Transverse colon (tissue), 4 donors: ENCODE results near the gene NOTO. TPM values are rescaled to one million over a fixed set of nuclear protein-coding genes. Genes with fewer than 3 reads are reported as not detected.

Experiments
- DNase-seq: peaks from one replicate; pipeline ENCODE4 v3.0.0-alpha.2; 2019
- H3K27ac ChIP-seq, 4 donors: fragments of 200-600 bp; sonication (generic); 2 replicates each; pipeline ENCODE4 v1.5.1; 2016 to 2018; ENCODE audit warnings: inconsistent platforms in 4 of 4
- H3K27me3 ChIP-seq: fragments of 200-600 bp; sonication (generic); 2 replicates; pipeline ENCODE4 v1.5.1; 2017; ENCODE audit warnings: inconsistent platforms
- H3K36me3 ChIP-seq, 4 donors: fragments of 200-600 bp; sonication (generic); 2 replicates each; pipeline ENCODE4 v1.5.1; 2017 to 2019; ENCODE audit warnings: inconsistent platforms in 4 of 4
- H3K4me1 ChIP-seq, 4 donors: fragments of 200-600 bp; sonication (generic); 2 replicates each; pipeline ENCODE4 v1.5.1; 2017 to 2020; ENCODE audit warnings: inconsistent platforms in 4 of 4
- H3K4me3 ChIP-seq, 4 donors: fragments of 200-600 bp; sonication (generic); 1 replicate in 1 of 4; 2 replicates in 3 of 4; pipeline versions ENCODE4 v1.5.1 to v1.6.1; 2017 to 2019; ENCODE audit warnings: inconsistent platforms in 4 of 4
- H3K9me3 ChIP-seq, 2 donors: fragments of 200-600 bp; sonication (generic); 2 replicates each; pipeline ENCODE4 v1.5.1; 2017 to 2019; ENCODE audit warnings: inconsistent platforms in 2 of 2
- EP300 ChIP-seq: sonication (generic); formaldehyde crosslinking; IDR thresholded peaks from one replicate; pipeline ENCODE4 v1.6.1; 2017; ENCODE audit warnings: antibody characterized with exemption, low read depth
- POLR2A ChIP-seq: fragments of 450-650 bp; IDR thresholded peaks from one replicate; pipeline ENCODE4 v1.6.1; 2016; ENCODE audit warnings: antibody characterized with exemption, mild to moderate bottlenecking, moderate library complexity
- POLR2AphosphoS5 ChIP-seq, 3 donors: sonication (generic); formaldehyde crosslinking; IDR thresholded peaks; one replicate each; pipeline ENCODE4 v1.6.1; 2016; ENCODE audit warnings: antibody characterized with exemption in 3 of 3
- WGBS, 2 donors: methylation state at CpG; one replicate each; pipeline ENCODE4 v1.1.5; 2018; ENCODE audit warnings: low coverage in 1 of 2; 5-methylcytosine and 5-hydroxymethylcytosine counted together
- in situ Hi-C, 4 donors: fragments of 200-750 bp; cut with MboI; loops; one replicate each; pipeline versions ENCODE4 v1.15.0 to v1.15.1; 2017; ENCODE audit warnings: low sequenced_read_pairs in 3 of 4, low pct_ligation_motif_present in 1 of 4, low pct_unique_long_range_greater_than_20kb in 1 of 4
- intact Hi-C: fragments of 100-400 bp; cut with DNase I; formaldehyde crosslinking; loops from one replicate; pipeline ENCODE4 v1.15.1; 2023; ENCODE audit warnings: low total_unique reads
- total RNA-seq, 4 donors: library from RNA; depleted of rRNA; stranded (reverse); fragments of >200 nt; gene quantifications; one replicate each; pipeline ENCODE4 v1.1.0, GENCODE V29; 2016
- TF ChIP-seq, protein P1 (sequence below), 5 experiments: fragments of 200-600 bp in 3 of 5; fragments of 450-650 bp in 2 of 5; sonication (generic) in 3 of 5; IDR thresholded peaks; 1 replicate in 2 of 5; 2 replicates in 3 of 5; pipeline ENCODE4 v1.5.1; 2016 to 2017; ENCODE audit warnings: antibody characterized with exemption in 5 of 5, inconsistent platforms in 3 of 5, mild to moderate bottlenecking in 2 of 5, moderate library complexity in 1 of 5

NOTO gene
- total RNA-seq, 4 donors from 2014 or later, result not detected

DNA sequence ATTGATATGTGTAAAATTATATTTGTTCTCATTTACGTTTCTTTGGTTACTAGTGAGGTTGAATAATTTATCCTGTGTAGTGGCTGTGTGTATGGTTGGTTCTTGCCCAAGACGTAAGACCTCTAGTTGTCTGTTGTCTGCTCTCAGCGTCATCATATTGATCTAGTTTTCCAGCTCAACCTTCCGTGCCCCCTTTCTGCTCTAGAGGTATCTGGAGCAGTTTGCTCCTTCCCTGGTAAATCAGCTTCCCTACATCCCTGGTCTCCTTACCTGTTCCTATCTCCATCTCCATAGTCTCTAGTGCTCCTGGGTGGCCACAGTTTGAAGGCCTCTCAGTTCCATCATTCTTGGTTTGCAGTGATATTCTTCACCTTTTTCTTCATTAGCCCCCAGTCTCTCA lies 12.9 kb downstream of the NOTO start:
- peak overlapping the region in 1 of 4 donors; percentile 95 for H3K4me3 ChIP-seq
- H3K4me1 ChIP-seq, result peaks cover 0 to 30% (median 21%) of the 10 kb centered on the region in 4 donors
- no peaks in the 10 kb centered on the region for H3K27me3 ChIP-seq
- DNase-seq, result no peak
- in situ Hi-C loops (no loop called here), intact Hi-C loops (no loop called here)
- peak overlapping the region in 1 of 4 donors; percentile 68 for H3K27ac ChIP-seq
- 68 to 78% methylated on average over 4 of the region's 4 CpGs for WGBS, 2 donors
- no peaks in the 10 kb centered on the region for H3K9me3 ChIP-seq
- TF ChIP-seq POLR2AphosphoS5 (IDR thresholded peaks at IDR 0.05), result no peak
- TF ChIP-seq EP300, result no peak
- no peak for TF ChIP-seq POLR2A
- TF ChIP-seq, protein P1, sequence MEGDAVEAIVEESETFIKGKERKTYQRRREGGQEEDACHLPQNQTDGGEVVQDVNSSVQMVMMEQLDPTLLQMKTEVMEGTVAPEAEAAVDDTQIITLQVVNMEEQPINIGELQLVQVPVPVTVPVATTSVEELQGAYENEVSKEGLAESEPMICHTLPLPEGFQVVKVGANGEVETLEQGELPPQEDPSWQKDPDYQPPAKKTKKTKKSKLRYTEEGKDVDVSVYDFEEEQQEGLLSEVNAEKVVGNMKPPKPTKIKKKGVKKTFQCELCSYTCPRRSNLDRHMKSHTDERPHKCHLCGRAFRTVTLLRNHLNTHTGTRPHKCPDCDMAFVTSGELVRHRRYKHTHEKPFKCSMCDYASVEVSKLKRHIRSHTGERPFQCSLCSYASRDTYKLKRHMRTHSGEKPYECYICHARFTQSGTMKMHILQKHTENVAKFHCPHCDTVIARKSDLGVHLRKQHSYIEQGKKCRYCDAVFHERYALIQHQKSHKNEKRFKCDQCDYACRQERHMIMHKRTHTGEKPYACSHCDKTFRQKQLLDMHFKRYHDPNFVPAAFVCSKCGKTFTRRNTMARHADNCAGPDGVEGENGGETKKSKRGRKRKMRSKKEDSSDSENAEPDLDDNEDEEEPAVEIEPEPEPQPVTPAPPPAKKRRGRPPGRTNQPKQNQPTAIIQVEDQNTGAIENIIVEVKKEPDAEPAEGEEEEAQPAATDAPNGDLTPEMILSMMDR (IDR thresholded peaks at IDR 0.05), result no peak
- H3K36me3 ChIP-seq, result no peaks in the 10 kb centered on the region

DNA sequence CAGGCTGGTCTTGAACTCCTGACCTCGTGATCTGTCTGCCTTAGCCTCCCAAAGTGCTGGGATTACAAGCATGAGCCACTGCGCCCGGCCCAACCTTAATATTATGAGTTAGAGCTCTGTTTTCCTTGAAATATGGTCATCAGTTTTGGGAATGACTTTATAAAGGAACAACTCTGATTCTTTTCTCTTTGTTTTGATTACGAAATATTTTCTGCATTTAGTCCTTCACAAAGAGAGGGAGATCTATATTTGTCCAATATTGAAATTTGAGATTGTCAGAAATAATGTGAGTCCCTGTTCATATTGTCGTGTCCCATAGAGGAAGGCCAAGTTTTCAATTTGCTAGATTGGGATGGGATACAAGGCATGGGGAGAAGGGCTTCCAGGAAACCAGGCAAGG lies 14.8 kb downstream of the NOTO start:
- H3K4me3 ChIP-seq, result no peak overlapping the region
- no peaks in the 10 kb centered on the region for H3K27me3 ChIP-seq
- no peaks in the 10 kb centered on the region for H3K9me3 ChIP-seq
- no peak for DNase-seq
- H3K27ac ChIP-seq, result no peak overlapping the region
- in situ Hi-C loops (no loop called here), intact Hi-C loops (no loop called here)
- H3K36me3 ChIP-seq, result peaks cover 0 to 7% (median 0%) of the 10 kb centered on the region in 4 donors
- WGBS, 2 donors, result 93 to 95% methylated on average over 5 of the region's 5 CpGs
- TF ChIP-seq, protein P1 (IDR thresholded peaks at IDR 0.05), result no peak
- TF ChIP-seq POLR2A (no peak), POLR2AphosphoS5 (IDR thresholded peaks at IDR 0.05) (no peak), EP300 (no peak)
- H3K4me1 ChIP-seq, result peaks cover 0 to 30% (median 19%) of the 10 kb centered on the region in 4 donors

DNA sequence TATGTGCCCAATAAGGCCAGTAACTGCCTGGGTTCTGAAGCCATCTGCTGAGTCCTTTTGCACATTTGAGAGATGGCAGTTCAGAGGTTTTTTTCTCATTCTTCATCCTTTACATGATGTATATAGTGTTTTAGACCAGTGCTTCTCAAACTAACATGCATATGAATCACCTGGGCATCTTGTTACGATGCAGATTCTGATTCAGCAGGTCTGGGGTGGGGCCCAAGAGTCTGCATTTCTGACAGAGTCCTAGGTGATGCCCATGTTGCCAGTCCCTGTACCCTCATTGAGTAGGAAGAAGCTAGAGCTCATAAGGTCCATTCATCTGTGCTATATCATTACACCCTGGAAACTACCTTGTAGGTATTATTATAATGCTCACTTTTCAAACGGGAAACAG lies 15.5 kb downstream of the NOTO start:
- DNase-seq, result no peak
- H3K4me3 ChIP-seq, result no peak overlapping the region
- intact Hi-C loops (no loop called here), in situ Hi-C loops (no loop called here)
- 89% methylated on average over 2 of the region's 2 CpGs; no CpG with 5 or more reads in 1 of the 2 donors for WGBS, 2 donors
- H3K36me3 ChIP-seq, result peaks cover 0 to 8% (median 0%) of the 10 kb centered on the region in 4 donors
- TF ChIP-seq POLR2A (no peak), EP300 (no peak), POLR2AphosphoS5 (IDR thresholded peaks at IDR 0.05) (no peak)
- TF ChIP-seq, protein P1 (IDR thresholded peaks at IDR 0.05), result no peak
- no peak overlapping the region for H3K27ac ChIP-seq
- H3K9me3 ChIP-seq, result no peaks in the 10 kb centered on the region
- H3K4me1 ChIP-seq, result peaks cover 0 to 23% (median 16%) of the 10 kb centered on the region in 4 donors
- no peaks in the 10 kb centered on the region for H3K27me3 ChIP-seq

DNA sequence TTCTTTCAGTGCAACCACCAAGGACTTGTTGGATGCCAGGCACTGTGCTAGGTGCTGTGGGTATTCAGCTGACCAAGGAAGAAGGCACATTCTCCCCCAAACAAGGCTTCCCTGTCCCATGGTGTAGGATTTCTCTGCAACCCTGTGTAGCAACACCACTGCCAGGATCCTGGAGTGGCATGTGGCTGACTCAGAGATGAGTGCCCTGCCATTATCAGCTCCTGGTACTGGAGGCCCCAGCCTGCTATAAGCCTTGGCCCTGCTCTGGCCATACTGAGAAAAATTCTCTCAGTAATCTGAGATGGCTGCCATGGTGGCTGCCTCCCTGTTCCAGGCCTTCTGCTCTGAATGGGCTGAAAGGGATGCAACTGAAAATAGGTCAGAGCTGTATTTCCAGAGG lies 15.9 kb downstream of the NOTO start:
- in situ Hi-C loops (no loop called here), intact Hi-C loops (no loop called here)

More for the DNA sequence above, 15.9 kb downstream of the NOTO start:
- Histone ChIP-seq H3K4me1 (peaks cover 0 to 20% (median 14%) of the 10 kb centered on the region in 4 donors), H3K36me3 (peaks cover 0 to 8% (median 0%) of the 10 kb centered on the region in 4 donors), H3K9me3 (no peaks in the 10 kb centered on the region), H3K27me3 (no peaks in the 10 kb centered on the region), H3K27ac (no peak overlapping the region), H3K4me3 (no peak overlapping the region)
- TF ChIP-seq POLR2A, result no peak
- TF ChIP-seq, protein P1 (IDR thresholded peaks at IDR 0.05), result no peak
- no peak for TF ChIP-seq EP300
- no peak for TF ChIP-seq POLR2AphosphoS5 (IDR thresholded peaks at IDR 0.05)
- no peak for DNase-seq
